Measurements from ENCODE around the gene RFC5. TPM values are rescaled to one million over a fixed set of nuclear protein-coding genes. Genes with fewer than 3 reads are reported as not detected.

RFC5 gene
- total RNA-seq, 1 experiment from 2014 or later, result 34.7 TPM

- Histone ChIP-seq H3K9me2 (ENCODE audit: insufficient read depth) (no peaks in the 10 kb centered on the region), H3K36me3 (ENCODE audit: low read depth) (peaks cover 17% of the 10 kb centered on the region), H3F3A (ENCODE audit: insufficient read depth, low read depth) (peaks cover 42% of the 10 kb centered on the region; the same call in 1 of the 2 replicates), H2AFZ (no peak overlapping the region), H4K20me1 (ENCODE audit: insufficient read depth) (no peaks in the 10 kb centered on the region), H3K79me2 (ENCODE audit: low read depth) (peaks cover 28% of the 10 kb centered on the region), H3K27me3 (ENCODE audit: insufficient read depth, low read depth) (no peaks in the 10 kb centered on the region), H3K4me3 (no peak overlapping the region), H3K4me2 (peak overlapping the region; percentile 65), H3K9me3 (ENCODE audit: insufficient read depth, low read depth) (no peaks in the 10 kb centered on the region), H3K4me1 (replicated peaks; ENCODE audit: insufficient read depth) (peaks cover 40% of the 10 kb centered on the region), H3K27ac (peak overlapping the region; percentile 84)
- ChIA-PET CTCF (no interaction called here), POLR2A (ENCODE audit: unreplicated experiment) (no interaction called here)
- no TSS peak for BruUV-seq (replicated peaks)
- DNase-seq, result no peak
- intact Hi-C loops (cut with micrococcal nuclease; ENCODE audit: unreplicated experiment), result no loop called here
- TF ChIP-seq EZH2 (IDR thresholded peaks at IDR 0.05; ENCODE audit: low read depth) (no peak), CTCF (conservative IDR thresholded peaks at IDR 0.05) (no peak)
These were observed 34.7 kb downstream of the RFC5 start for GRCh38 chr12:118050972-118051910.

DNA sequence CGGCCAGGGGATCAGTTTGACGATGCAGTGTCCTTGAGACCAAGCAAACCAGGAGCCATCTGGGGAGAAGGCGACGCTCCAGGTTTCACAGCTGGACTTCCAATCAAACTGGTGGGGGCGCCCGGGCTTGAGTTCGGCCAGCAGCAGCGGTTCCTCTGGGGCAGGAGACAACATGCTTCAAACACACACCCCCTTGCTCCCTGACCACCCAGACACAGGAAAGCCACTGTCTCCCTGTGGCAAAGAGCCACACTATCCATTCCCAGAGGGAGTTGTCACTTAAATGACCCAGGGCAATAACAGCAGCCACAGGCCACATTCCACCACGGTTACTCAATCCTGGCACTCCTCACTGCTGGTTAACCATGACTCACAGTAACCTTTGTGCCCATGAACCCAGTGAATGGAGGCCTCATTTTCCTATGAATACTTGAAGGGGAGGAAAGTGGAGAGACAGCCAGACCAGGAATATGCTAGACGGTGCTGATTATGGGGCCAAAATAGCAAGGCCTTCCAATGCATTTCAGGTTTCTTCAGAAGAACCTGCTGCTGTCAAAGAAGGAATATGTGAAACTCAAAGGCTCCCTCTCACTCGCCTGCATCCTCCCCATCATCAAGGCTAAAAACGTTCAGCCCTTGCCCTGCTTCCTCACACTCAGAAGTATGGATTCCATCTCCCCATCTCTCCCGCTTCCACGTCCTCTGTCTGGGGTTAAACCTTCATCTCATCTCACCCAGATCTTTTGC, 36.0 kb downstream of the RFC5 start:
- Histone ChIP-seq H3K9me3 (ENCODE audit: insufficient read depth, low read depth) (no peaks in the 10 kb centered on the region), H2AFZ (no peak overlapping the region), H3K9me2 (ENCODE audit: insufficient read depth) (no peaks in the 10 kb centered on the region), H3K36me3 (ENCODE audit: low read depth) (peaks cover 17% of the 10 kb centered on the region), H3K4me2 (peak overlapping the region; percentile 65), H3K4me3 (peak overlapping the region; percentile 31; the same call in 1 of the 2 replicates), H3K79me2 (ENCODE audit: low read depth) (peaks cover 28% of the 10 kb centered on the region), H3K4me1 (replicated peaks; ENCODE audit: insufficient read depth) (peaks cover 40% of the 10 kb centered on the region), H3K27me3 (ENCODE audit: insufficient read depth, low read depth) (no peaks in the 10 kb centered on the region), H4K20me1 (ENCODE audit: insufficient read depth) (no peaks in the 10 kb centered on the region), H3K27ac (peak overlapping the region; percentile 84), H3F3A (ENCODE audit: insufficient read depth, low read depth) (peaks cover 46% of the 10 kb centered on the region; the same call in 1 of the 2 replicates)
- intact Hi-C loops (cut with micrococcal nuclease; ENCODE audit: unreplicated experiment), result loop anchor here (1.0 to 2.0 kb wide), 3 partner anchors 9 to 84 kb away; partner anchors contain the start of genes KSR2 and WSB2
- TF ChIP-seq CTCF (conservative IDR thresholded peaks at IDR 0.05), result no peak
- no peak for TF ChIP-seq EZH2 (IDR thresholded peaks at IDR 0.05; ENCODE audit: low read depth)
- ChIA-PET POLR2A (ENCODE audit: unreplicated experiment) (no interaction called here), CTCF (interaction anchor here (0.5 to 1.0 kb wide), 2 partner anchors 11 to 91 kb away, joined by 8 read pairs; no protein-coding TSS in a partner anchor)
- DNase-seq, result peak; percentile 88 to 97
- TSS peak; percentile 85 for BruUV-seq (replicated peaks)
